Measurements from ENCODE around the gene FAM222A. TPM values are rescaled to one million over a fixed set of nuclear protein-coding genes. Genes with fewer than 3 reads are reported as not detected.

The FAM222A gene
- polyA plus RNA-seq, 2 of the 4 experiments (the other 2 are of a cell fraction): 0.98 to 3.2 TPM

DNA sequence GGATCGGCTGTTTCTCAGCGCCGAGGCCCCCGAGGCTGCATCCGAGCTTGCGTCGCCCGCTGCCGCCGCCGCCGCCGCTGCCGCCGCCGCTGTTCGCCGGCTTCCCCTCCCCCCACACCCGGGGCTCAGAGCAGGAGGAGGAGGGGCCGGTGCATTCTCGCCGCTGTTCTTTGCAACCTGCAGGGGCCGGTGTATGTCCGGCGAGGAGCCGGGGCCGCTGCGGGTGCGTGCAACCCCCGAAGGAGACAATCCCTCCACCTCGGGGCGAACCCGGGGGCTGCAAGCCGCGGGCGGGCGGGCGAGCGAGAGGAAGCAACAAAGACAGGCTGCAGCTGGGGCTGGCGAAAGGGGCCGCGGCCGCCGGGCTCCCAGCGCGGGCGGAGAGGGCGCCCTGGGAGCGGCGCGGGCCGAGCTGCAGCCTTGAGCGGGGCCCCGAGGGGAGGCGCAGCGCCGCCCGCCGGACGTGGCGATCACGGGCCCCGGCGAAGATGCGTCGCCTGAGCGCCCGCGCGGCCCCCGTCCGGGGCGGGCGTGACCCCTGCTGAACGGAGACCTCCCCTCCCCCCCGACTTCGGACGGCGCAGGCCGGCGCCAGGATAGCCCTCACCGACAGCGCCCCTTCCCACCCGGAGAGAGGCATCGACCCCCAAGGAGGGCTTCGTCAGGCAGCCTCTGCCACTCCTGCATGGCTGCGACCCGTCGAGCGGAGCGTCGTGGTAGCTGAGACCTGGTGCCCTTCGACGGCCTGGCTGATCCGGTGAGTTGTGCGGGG lies 702 bp downstream of the FAM222A start:
- POLR2A ChIA-PET: interaction anchor here (0.6 to 1.5 kb wide), 5 partner anchors 18 to 195 kb away, joined by 3 to 7 read pairs (median 4); partner anchors contain the start of genes MMAB and MVK
- DNase-seq (ENCODE audit: low read depth in 1 of 2, low spot score in 1 of 2): peak; percentile 72 to 78
- Histone ChIP-seq H3K27ac (peak overlapping the region; percentile 47 to 86), H3K4me3 (peak overlapping the region; percentile 52), H3K9me3 (no peaks in the 10 kb centered on the region), H3K4me1 (peaks cover 24% of the 10 kb centered on the region), H3K4me2 (peak overlapping the region; percentile 81)
- peak; percentile 52 to 54 for ATAC-seq
- WGBS (ENCODE audit: missing lambda C conversion rate): 8% methylated on average over 29 of the region's 96 CpGs
- FAIRE-seq: no peak
- CTCF ChIA-PET: interaction anchor here (0.8 to 5.2 kb wide), 17 partner anchors 9 to 139 kb away, joined by 3 to 42 read pairs (median 3); no protein-coding TSS in a partner anchor
- TF ChIP-seq JUNB (IDR thresholded peaks at IDR 0.05): no peak
- TF ChIP-seq EHF (CRISPR knock-in tag; IDR thresholded peaks at IDR 0.05): no peak
- no peak for TF ChIP-seq NR3C1 (IDR thresholded peaks at IDR 0.05)
- no peak for TF ChIP-seq CEBPB (IDR thresholded peaks at IDR 0.05)
- TF ChIP-seq, protein P1, sequence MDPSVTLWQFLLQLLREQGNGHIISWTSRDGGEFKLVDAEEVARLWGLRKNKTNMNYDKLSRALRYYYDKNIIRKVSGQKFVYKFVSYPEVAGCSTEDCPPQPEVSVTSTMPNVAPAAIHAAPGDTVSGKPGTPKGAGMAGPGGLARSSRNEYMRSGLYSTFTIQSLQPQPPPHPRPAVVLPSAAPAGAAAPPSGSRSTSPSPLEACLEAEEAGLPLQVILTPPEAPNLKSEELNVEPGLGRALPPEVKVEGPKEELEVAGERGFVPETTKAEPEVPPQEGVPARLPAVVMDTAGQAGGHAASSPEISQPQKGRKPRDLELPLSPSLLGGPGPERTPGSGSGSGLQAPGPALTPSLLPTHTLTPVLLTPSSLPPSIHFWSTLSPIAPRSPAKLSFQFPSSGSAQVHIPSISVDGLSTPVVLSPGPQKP (IDR thresholded peaks at IDR 0.05; ENCODE audit: low read depth, low read length): no peak
- TF ChIP-seq JUN (IDR thresholded peaks at IDR 0.05): peak in 1 of 2 experiments; percentile 7; a peak in 1 of 5 replicates
- TF ChIP-seq, protein P2, sequence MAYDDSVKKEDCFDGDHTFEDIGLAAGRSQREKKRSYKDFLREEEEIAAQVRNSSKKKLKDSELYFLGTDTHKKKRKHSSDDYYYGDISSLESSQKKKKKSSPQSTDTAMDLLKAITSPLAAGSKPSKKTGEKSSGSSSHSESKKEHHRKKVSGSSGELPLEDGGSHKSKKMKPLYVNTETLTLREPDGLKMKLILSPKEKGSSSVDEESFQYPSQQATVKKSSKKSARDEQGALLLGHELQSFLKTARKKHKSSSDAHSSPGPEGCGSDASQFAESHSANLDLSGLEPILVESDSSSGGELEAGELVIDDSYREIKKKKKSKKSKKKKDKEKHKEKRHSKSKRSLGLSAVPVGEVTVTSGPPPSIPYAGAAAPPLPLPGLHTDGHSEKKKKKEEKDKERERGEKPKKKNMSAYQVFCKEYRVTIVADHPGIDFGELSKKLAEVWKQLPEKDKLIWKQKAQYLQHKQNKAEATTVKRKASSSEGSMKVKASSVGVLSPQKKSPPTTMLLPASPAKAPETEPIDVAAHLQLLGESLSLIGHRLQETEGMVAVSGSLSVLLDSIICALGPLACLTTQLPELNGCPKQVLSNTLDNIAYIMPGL (CRISPR knock-in tag; IDR thresholded peaks at IDR 0.05; ENCODE audit: borderline replicate concordance): no peak
- TF ChIP-seq, protein P3, sequence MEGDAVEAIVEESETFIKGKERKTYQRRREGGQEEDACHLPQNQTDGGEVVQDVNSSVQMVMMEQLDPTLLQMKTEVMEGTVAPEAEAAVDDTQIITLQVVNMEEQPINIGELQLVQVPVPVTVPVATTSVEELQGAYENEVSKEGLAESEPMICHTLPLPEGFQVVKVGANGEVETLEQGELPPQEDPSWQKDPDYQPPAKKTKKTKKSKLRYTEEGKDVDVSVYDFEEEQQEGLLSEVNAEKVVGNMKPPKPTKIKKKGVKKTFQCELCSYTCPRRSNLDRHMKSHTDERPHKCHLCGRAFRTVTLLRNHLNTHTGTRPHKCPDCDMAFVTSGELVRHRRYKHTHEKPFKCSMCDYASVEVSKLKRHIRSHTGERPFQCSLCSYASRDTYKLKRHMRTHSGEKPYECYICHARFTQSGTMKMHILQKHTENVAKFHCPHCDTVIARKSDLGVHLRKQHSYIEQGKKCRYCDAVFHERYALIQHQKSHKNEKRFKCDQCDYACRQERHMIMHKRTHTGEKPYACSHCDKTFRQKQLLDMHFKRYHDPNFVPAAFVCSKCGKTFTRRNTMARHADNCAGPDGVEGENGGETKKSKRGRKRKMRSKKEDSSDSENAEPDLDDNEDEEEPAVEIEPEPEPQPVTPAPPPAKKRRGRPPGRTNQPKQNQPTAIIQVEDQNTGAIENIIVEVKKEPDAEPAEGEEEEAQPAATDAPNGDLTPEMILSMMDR (IDR thresholded peaks at IDR 0.05): peak; percentile 53
- TF ChIP-seq, protein P4, sequence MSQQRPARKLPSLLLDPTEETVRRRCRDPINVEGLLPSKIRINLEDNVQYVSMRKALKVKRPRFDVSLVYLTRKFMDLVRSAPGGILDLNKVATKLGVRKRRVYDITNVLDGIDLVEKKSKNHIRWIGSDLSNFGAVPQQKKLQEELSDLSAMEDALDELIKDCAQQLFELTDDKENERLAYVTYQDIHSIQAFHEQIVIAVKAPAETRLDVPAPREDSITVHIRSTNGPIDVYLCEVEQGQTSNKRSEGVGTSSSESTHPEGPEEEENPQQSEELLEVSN (IDR thresholded peaks at IDR 0.05; ENCODE audit: borderline replicate concordance, low read depth): peak; percentile 39; the same call in 1 of the 2 replicates
- peak in 1 of 2 experiments; percentile 42; a peak in 2 of 5 replicates for TF ChIP-seq RAD21 (conservative IDR thresholded peaks at IDR 0.05 in 1 of 2, IDR thresholded peaks at IDR 0.05 in 1 of 2)
- no peak for TF ChIP-seq RFX5 (IDR thresholded peaks at IDR 0.05)
- TF ChIP-seq, protein P5, sequence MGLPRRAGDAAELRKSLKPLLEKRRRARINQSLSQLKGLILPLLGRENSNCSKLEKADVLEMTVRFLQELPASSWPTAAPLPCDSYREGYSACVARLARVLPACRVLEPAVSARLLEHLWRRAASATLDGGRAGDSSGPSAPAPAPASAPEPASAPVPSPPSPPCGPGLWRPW (IDR thresholded peaks at IDR 0.05): no peak
- TF ChIP-seq, protein P6, sequence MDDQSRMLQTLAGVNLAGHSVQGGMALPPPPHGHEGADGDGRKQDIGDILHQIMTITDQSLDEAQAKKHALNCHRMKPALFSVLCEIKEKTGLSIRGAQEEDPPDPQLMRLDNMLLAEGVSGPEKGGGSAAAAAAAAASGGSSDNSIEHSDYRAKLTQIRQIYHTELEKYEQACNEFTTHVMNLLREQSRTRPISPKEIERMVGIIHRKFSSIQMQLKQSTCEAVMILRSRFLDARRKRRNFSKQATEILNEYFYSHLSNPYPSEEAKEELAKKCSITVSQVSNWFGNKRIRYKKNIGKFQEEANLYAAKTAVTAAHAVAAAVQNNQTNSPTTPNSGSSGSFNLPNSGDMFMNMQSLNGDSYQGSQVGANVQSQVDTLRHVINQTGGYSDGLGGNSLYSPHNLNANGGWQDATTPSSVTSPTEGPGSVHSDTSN (IDR thresholded peaks at IDR 0.05): no peak
- peak; percentile 24; the same call in 1 of the 2 replicates for TF ChIP-seq PHF8 (IDR thresholded peaks at IDR 0.05; ENCODE audit: borderline replicate concordance, low read depth)
- no peak for TF ChIP-seq MYC (IDR thresholded peaks at IDR 0.05; ENCODE audit: borderline replicate concordance, low read length)
- peak; percentile 64 for TF ChIP-seq CHD2 (IDR thresholded peaks at IDR 0.05; ENCODE audit: low read length, partially characterized antibody)
- peak; percentile 53 for TF ChIP-seq SMC3 (IDR thresholded peaks at IDR 0.05)
- TF ChIP-seq HOXB5 (CRISPR knock-in tag; IDR thresholded peaks at IDR 0.05): no peak
- TF ChIP-seq, protein P7, sequence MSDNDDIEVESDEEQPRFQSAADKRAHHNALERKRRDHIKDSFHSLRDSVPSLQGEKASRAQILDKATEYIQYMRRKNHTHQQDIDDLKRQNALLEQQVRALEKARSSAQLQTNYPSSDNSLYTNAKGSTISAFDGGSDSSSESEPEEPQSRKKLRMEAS (IDR thresholded peaks at IDR 0.05): peak; percentile 10; the same call in 1 of the 2 replicates
- no peak for TF ChIP-seq SREBF2 (IDR thresholded peaks at IDR 0.05)
- TF ChIP-seq EHMT2 (IDR thresholded peaks at IDR 0.05; ENCODE audit: low read depth): no peak
- TF ChIP-seq NPAS2 (CRISPR knock-in tag; IDR thresholded peaks at IDR 0.05; ENCODE audit: borderline replicate concordance): no peak
- TF ChIP-seq RCOR1 (IDR thresholded peaks at IDR 0.05; ENCODE audit: low read depth, low read length): no peak
- TF ChIP-seq TP53 (CRISPR knock-in tag; IDR thresholded peaks at IDR 0.05): no peak
- no peak for TF ChIP-seq CBX2 (IDR thresholded peaks at IDR 0.05; ENCODE audit: borderline replicate concordance, low read depth)
- TF ChIP-seq HDAC2 (IDR thresholded peaks at IDR 0.05): no peak
- no peak for TF ChIP-seq FOSB (CRISPR knock-in tag; IDR thresholded peaks at IDR 0.05)
- no peak for TF ChIP-seq HOXB13 (CRISPR knock-in tag; IDR thresholded peaks at IDR 0.05; ENCODE audit: low read depth)
- TF ChIP-seq, protein P8, sequence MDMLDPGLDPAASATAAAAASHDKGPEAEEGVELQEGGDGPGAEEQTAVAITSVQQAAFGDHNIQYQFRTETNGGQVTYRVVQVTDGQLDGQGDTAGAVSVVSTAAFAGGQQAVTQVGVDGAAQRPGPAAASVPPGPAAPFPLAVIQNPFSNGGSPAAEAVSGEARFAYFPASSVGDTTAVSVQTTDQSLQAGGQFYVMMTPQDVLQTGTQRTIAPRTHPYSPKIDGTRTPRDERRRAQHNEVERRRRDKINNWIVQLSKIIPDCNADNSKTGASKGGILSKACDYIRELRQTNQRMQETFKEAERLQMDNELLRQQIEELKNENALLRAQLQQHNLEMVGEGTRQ (IDR thresholded peaks at IDR 0.05): no peak
- TF ChIP-seq GATA3 (IDR thresholded peaks at IDR 0.05; ENCODE audit: borderline replicate concordance): no peak
- no peak for TF ChIP-seq RARB (CRISPR knock-in tag; IDR thresholded peaks at IDR 0.05)

Measured in A549 (cell line).